Chondrocyte (in vitro differentiated cells): ENCODE results near the gene R3HDM1. TPM values are rescaled to one million over a fixed set of nuclear protein-coding genes. Genes with fewer than 3 reads are reported as not detected.

ENCODE experiments used
- DNase-seq: peaks from one replicate; pipeline ENCODE4 v3.0.0; 2021; ENCODE audit warnings: mixed read lengths, low spot score
- H3K27ac Mint-ChIP-seq: one replicate; pipeline ENCODE4 v1.8.0; 2021; ENCODE audit warnings: mild to moderate bottlenecking, moderate library complexity, mixed read lengths; ENCODE audit not compliant: unreplicated experiment
- H3K27me3 Mint-ChIP-seq: 2 replicates; pipeline ENCODE4 v1.8.0; 2021; ENCODE audit warnings: low read depth, mixed read lengths
- H3K36me3 Mint-ChIP-seq: 2 replicates; pipeline ENCODE4 v1.8.0; 2021; ENCODE audit warnings: low read depth, mixed read lengths
- H3K4me1 Mint-ChIP-seq: 2 replicates; pipeline ENCODE4 v1.8.0; 2021; ENCODE audit warnings: low read depth, mild to moderate bottlenecking, mixed read lengths
- H3K4me3 Mint-ChIP-seq: one replicate; pipeline ENCODE4 v1.8.0; 2021; ENCODE audit warnings: mild to moderate bottlenecking, moderate library complexity, mixed read lengths; ENCODE audit not compliant: unreplicated experiment
- H3K9me3 Mint-ChIP-seq: 2 replicates; pipeline ENCODE4 v1.8.0; 2021; ENCODE audit warnings: low read depth, mixed read lengths
- CTCF ChIP-seq: fragments of 200-600 bp; sonication (generic); IDR thresholded peaks from 2 replicates; pipeline ENCODE4 v1.5.0; 2021; ENCODE audit warnings: antibody characterized with exemption, mild to moderate bottlenecking, moderate library complexity
- total RNA-seq: library from RNA; stranded (reverse); gene quantifications from 3 replicates; pipeline ENCODE4 v1.2.1, GENCODE V29; 2021

The R3HDM1 gene
- total RNA-seq, 1 donor from 2014 or later, result 28.2 TPM

DNA sequence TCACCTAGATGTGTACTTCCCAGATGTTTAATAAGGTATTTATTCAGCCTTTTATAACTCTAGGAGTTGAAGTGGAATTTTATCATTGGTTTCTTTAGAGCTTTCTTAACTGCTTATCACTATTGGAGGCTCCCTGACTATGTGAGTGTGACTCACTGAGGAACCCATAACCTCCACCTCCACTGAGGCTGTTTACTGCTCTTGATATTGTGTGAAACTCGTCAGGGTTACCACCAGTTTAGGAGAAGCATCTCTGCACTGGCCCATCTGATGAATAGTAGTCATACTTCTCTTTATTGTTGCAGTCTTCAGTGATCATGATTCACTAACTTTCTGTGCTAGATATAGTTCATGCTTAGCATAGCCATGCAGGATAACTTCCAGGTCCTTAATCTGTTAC lies 130.8 kb downstream of the R3HDM1 start:
- peaks cover 8% of the 10 kb centered on the region for H3K36me3 Mint-ChIP-seq
- no peak for TF ChIP-seq CTCF
- no peak overlapping the region for H3K27ac Mint-ChIP-seq
- peaks cover 16% of the 10 kb centered on the region for H3K4me1 Mint-ChIP-seq
- H3K9me3 Mint-ChIP-seq, result no peaks in the 10 kb centered on the region
- no peak overlapping the region for H3K4me3 Mint-ChIP-seq
- DNase-seq, result no peak
- H3K27me3 Mint-ChIP-seq, result no peaks in the 10 kb centered on the region

- Mint-ChIP-seq H3K36me3 (peaks cover 5% of the 10 kb centered on the region), H3K27ac (no peak overlapping the region), H3K27me3 (no peaks in the 10 kb centered on the region), H3K9me3 (no peaks in the 10 kb centered on the region), H3K4me3 (no peak overlapping the region), H3K4me1 (peaks cover 21% of the 10 kb centered on the region)
- no peak for TF ChIP-seq CTCF
- DNase-seq, result no peak
Measured at GRCh38 chr2:135663148-135663700, 131.9 kb downstream of the R3HDM1 start.

DNA sequence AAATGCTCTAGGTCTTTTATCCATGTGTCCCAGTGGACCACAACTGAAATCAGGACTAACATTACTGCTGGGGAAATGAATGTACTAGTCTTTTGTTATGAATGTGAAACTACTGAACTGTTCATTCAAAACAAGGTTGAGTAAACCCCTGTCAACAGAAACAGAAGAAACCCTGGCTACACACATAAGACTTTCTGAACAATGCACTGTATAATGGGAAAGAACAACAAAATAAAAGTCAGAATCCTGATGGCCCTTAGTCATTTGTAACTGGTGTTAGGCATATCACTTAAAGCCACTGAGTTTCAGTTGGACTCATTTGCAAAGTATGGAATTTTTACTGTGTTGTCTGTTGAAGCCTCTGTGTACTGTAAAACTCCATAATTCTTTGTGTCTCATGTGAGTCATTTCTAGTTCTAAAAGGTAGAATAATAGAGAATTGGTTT lies 133.4 kb downstream of the R3HDM1 start:
- Mint-ChIP-seq H3K27ac (no peak overlapping the region), H3K27me3 (no peaks in the 10 kb centered on the region), H3K9me3 (no peaks in the 10 kb centered on the region), H3K4me1 (peaks cover 21% of the 10 kb centered on the region), H3K36me3 (peaks cover 5% of the 10 kb centered on the region), H3K4me3 (no peak overlapping the region)
- DNase-seq, result no peak
- no peak for TF ChIP-seq CTCF

DNA sequence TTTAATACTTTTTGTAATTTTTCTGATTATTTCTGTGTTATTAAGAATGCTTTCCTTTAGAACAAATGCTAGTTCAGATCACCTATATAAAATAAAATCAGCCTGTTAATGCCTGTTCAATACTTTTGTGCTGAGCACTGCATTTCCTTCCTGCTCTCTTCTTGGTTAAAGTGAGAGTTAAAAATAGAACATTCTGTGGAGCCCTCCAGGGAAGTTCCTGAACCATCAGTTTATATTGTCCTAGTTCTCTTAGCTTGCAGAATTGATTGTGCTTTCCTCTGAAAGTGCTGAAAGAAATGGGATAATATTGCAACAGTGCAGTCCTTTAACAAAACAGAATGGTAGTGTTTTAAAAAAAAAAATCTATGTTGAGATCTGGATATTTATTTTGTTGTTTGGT lies 135.8 kb downstream of the R3HDM1 start:
- DNase-seq, result no peak
- TF ChIP-seq CTCF, result no peak
- Mint-ChIP-seq H3K4me1 (peaks cover 21% of the 10 kb centered on the region), H3K36me3 (peaks cover under 1% of the 10 kb centered on the region), H3K27me3 (no peaks in the 10 kb centered on the region), H3K9me3 (no peaks in the 10 kb centered on the region), H3K27ac (no peak overlapping the region), H3K4me3 (no peak overlapping the region)

DNA sequence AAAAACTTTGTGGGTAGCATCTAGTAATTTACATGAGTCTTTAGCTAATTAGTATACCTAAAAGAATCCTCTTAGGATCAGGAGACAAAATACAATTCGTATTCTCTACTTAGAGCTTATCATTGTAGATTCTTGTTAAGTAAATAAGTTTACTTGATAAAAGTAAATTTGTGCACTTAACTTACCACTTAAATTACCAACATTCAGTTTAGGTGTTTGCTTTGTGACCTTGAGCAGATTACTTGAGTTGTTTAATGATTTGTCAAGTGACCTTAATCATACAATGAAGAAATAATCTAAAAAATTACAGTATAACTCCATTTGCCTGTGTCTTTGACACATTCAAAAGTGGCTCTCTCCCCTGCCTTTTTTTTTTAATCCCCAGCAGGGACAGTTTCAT lies 143.2 kb downstream of the R3HDM1 start:
- Mint-ChIP-seq H3K4me3 (no peak overlapping the region), H3K36me3 (peaks cover 8% of the 10 kb centered on the region), H3K27me3 (no peaks in the 10 kb centered on the region), H3K4me1 (no peaks in the 10 kb centered on the region), H3K27ac (no peak overlapping the region), H3K9me3 (no peaks in the 10 kb centered on the region)
- DNase-seq, result no peak
- no peak for TF ChIP-seq CTCF
